ENCODE data around the gene RMND5B. TPM values are rescaled to one million over a fixed set of nuclear protein-coding genes. Genes with fewer than 3 reads are reported as not detected.

RMND5B gene, protein sequence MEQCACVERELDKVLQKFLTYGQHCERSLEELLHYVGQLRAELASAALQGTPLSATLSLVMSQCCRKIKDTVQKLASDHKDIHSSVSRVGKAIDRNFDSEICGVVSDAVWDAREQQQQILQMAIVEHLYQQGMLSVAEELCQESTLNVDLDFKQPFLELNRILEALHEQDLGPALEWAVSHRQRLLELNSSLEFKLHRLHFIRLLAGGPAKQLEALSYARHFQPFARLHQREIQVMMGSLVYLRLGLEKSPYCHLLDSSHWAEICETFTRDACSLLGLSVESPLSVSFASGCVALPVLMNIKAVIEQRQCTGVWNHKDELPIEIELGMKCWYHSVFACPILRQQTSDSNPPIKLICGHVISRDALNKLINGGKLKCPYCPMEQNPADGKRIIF
- total RNA-seq, result 10 to 100 TPM; 30.8 to 41.5 TPM
- 10 to 100 TPM; 28.9 to 31.2 (median 29.9) TPM for polyA plus RNA-seq (ENCODE audit: insufficient read length in 6 of 6)
- long read RNA-seq, donor 1, partial matches to known transcripts, result 467 of 505 reads
- long read RNA-seq, donor 1, other reads (novel, unspliced or antisense), result 33 of 505 reads
- long read RNA-seq, donor 2, partial matches to known transcripts, result 353 of 380 reads
- long read RNA-seq, donor 2, other reads (novel, unspliced or antisense), result 22 of 380 reads
- long read RNA-seq, donor 3, transcript RMND5B-201 (11 exons, 1,929 nt), result major isoform, 6 of 7 reads
- long read RNA-seq, donor 3, partial matches to known transcripts, result 0 of 7 reads
- long read RNA-seq, donor 3, other reads (novel, unspliced or antisense), result 0 of 7 reads
- long read RNA-seq, donor 4, transcript RMND5B-201 (11 exons, 1,929 nt), result major isoform, 10 of 18 reads
- long read RNA-seq, donor 4, partial matches to known transcripts, result 5 of 18 reads
- long read RNA-seq, donor 4, other reads (novel, unspliced or antisense), result 3 of 18 reads
- long read RNA-seq, donor 5, partial matches to known transcripts, result 21 of 328 reads
- long read RNA-seq, donor 5, other reads (novel, unspliced or antisense), result 304 of 328 reads
- long read RNA-seq, donor 6, full-length matches to known transcripts, result 6 of 6 reads
- long read RNA-seq, donor 6, partial matches to known transcripts, result 0 of 6 reads
- long read RNA-seq, donor 6, other reads (novel, unspliced or antisense), result 0 of 6 reads
- long read RNA-seq, donor 7, partial matches to known transcripts, result 15 of 248 reads
- long read RNA-seq, donor 7, other reads (novel, unspliced or antisense), result 231 of 248 reads
- long read RNA-seq, donor 8, partial matches to known transcripts, result 6 of 288 reads
- long read RNA-seq, donor 8, other reads (novel, unspliced or antisense), result 277 of 288 reads
- long read RNA-seq, donor 9, result 0 reads
- long read RNA-seq, donor 10, transcript RMND5B-201 (11 exons, 1,929 nt), result major isoform, 16 of 29 reads
- long read RNA-seq, donor 10, partial matches to known transcripts, result 6 of 29 reads
- long read RNA-seq, donor 10, other reads (novel, unspliced or antisense), result 6 of 29 reads
- long read RNA-seq, donor 11, partial matches to known transcripts, result 0 of 1 reads
- long read RNA-seq, donor 11, other reads (novel, unspliced or antisense), result 0 of 1 reads
- long read RNA-seq, donor 12, result 0 reads

DNA sequence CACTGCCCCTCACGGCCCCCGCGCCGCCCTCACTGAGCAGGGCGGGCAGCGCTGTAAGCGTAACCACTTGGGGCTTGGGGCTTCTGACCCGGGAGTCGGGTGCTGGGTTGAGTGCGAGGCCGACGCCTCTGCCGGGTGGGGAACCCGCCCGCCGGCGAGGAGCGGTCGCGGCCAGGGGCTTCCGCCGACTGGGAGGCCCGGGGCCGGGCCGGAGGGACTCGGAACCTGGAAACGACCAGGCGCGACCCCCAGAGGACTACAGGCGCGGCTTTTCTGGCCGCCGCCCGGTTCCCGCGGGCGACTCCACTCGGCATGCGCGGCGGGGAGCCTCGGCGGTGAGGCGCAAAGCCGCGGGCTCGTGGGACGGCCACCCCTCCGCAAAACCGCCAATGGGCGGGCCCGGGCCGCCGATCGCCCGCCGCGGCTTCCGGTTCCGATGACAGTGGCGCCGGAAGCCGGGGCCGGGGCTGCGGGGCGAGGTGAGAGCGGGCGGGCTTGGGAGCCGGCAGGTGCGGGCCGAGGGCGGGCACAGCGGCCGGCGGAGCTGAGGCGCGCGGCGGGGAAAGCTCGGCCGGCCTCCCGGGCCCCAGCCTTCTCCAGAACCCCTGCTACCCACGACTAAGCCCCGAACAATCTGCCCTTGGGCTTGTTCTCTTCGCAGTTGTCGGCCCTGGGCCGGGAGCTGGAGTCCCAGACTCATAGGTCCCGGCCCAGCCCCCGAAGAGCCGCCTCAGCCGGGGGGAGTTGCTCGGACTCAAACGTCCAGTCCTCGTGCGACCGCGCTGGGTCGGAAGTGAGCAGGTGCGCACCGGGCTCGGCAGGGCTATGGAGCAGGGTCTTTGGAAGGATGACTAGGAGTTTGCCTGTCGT lies at the start of gene RMND5B:
Gene RMND5B, plus strand, starts transcription at position 439 of the 870 bp plus-strand sequence. CDS start 7,106 bp downstream, outside the sequence.
- Histone ChIP-seq H3K4me3 (peak within 1 kb of the TSS; percentile 76 to 82), H3K9me3 (no peaks in the 10 kb centered on the region), H3K36me3 (peaks cover 0 to 23% of the 10 kb centered on the region in 2 donors), H3K27ac (peak within 1 kb of the TSS; percentile 82 to 87), H3K4me1 (peaks cover 8 to 27% of the 10 kb centered on the region in 2 donors), H3K27me3 (no peaks in the 10 kb centered on the region)
- no peak for TF ChIP-seq CTCF (IDR thresholded peaks at IDR 0.05)
- DNase-seq, result peak; percentile 67 to 97 (median 84)
- intact Hi-C loops (cut with DNase I), result no loop called here
- ATAC-seq, result peak; percentile 97

GRCh38 chr5:178081571-178082243 lies 49.1 kb upstream of the RMND5B start:
- DNase-seq (no peak), ATAC-seq (no peak)
- peaks cover 0 to 19% of the 10 kb centered on the region in 2 donors for H3K27me3 ChIP-seq
- no peak for TF ChIP-seq CTCF (IDR thresholded peaks at IDR 0.05)
- no peaks in the 10 kb centered on the region for H3K4me1 ChIP-seq
- H3K36me3 ChIP-seq, result no peaks in the 10 kb centered on the region
- H3K4me3 ChIP-seq, result no peak overlapping the region
- H3K9me3 ChIP-seq, result no peaks in the 10 kb centered on the region
- no peak overlapping the region for H3K27ac ChIP-seq
- intact Hi-C loops (cut with DNase I), result no loop called here

DNA sequence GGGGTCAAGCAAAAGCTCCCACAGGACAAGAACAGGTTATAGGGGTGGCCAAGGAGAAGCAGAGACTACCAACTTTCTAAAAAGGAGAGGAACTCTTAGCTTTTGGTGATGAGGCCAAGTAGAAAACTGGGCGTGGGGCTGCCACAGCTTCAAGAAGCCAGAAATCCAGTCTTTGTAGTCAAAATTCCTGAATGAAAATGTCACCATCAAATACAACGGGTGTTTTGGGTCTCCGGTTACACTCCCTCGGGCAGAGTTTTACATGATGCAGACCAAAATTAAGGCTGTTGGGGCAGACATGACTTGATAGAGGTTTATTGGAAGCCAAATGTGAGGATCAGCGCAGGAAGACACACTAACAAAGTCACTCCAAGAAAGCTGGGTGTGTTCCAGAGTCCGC lies 46.9 kb upstream of the RMND5B start:
- DNase-seq (no peak), ATAC-seq (no peak)
- no peaks in the 10 kb centered on the region for H3K9me3 ChIP-seq
- peaks cover 0 to 29% of the 10 kb centered on the region in 2 donors for H3K27me3 ChIP-seq
- H3K4me1 ChIP-seq, result no peaks in the 10 kb centered on the region
- TF ChIP-seq CTCF (IDR thresholded peaks at IDR 0.05), result no peak
- intact Hi-C loops (cut with DNase I), result no loop called here
- H3K36me3 ChIP-seq, result no peaks in the 10 kb centered on the region
- H3K27ac ChIP-seq, result no peak overlapping the region
- no peak overlapping the region for H3K4me3 ChIP-seq

DNA sequence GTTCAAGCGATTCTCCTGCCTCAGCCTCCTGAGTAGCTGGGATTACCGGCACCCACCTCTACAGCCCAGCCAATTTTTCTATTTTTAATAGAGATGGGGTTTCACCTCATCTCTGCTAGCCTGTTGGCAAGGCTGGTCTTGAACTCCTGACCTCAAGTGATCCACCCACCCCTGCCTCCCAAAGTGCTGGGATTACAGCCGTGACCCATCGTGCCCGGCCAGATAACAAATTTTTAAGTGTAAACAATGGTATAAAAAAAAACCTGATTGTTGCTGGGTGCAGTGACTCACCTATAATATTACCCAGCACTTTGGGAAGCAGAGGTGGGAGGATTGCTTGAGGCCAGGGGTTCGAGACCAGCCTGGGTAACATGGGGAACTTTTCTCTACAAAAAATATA lies 45.5 kb upstream of the RMND5B start:
- DNase-seq (no peak), ATAC-seq (no peak)
- H3K9me3 ChIP-seq, result no peaks in the 10 kb centered on the region
- no peak overlapping the region for H3K27ac ChIP-seq
- peaks cover 0 to 29% of the 10 kb centered on the region in 2 donors for H3K27me3 ChIP-seq
- H3K4me3 ChIP-seq, result no peak overlapping the region
- intact Hi-C loops (cut with DNase I), result no loop called here
- H3K4me1 ChIP-seq, result no peaks in the 10 kb centered on the region
- no peak for TF ChIP-seq CTCF (IDR thresholded peaks at IDR 0.05)
- no peaks in the 10 kb centered on the region for H3K36me3 ChIP-seq
